Effector CD4-positive, alpha-beta T cell (primary cell): ENCODE results near the gene RIN3.
"Not testable (repeated sequence)": the region's sequence is repeated elsewhere in the genome, so short reads cannot be mapped to it uniquely, and the experiment has no call there.

Source experiments
- DNase-seq: peaks from one replicate; pipeline ENCODE4 v3.0.0-alpha.2; 2020

The RIN3 gene

DNA sequence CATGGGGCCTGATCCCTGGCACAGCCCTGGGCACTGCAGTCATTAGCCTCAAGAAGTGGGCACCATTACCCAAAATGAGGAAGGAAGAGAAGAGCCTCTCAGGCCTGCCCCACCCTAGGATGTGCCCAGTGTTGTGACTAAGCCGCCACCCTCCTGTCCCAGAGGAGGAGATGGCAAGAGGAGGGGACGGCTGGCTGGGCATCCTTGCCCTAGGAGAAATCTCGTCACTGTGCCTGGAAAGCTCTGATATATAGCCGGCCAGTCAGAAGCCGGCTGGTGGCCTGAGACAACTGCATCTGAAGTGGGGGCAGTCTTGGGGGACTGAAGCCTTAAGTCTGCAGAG is 119.7 kb downstream of the RIN3 start:
- no peak for DNase-seq

GRCh38 chr14:92633724-92634123 is 120.1 kb downstream of the RIN3 start:
- no peak for DNase-seq

- no peak for DNase-seq
Measured at GRCh38 chr14:92635031-92635430, 121.5 kb downstream of the RIN3 start.

GRCh38 chr14:92635896-92636295 is 122.3 kb downstream of the RIN3 start:
- DNase-seq, result no peak

DNA sequence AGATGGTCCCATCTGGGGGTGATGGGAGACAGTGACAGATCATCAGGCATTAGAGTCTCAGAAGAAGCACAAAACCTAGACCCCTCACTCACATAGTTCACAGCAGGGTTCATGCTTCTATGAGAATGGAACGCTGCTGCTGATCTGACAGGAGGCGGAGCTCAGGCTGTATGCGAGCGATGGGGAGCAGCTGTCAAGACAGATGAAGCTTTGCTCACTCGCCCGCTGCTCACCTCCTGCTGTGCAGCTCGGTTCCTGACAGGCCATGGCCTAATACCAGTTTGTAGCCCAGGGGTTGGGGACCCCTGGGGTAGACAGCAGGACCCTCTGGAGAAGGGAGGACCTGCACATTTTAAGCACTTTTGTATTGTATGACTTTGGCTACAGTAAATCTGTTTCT is 123.6 kb downstream of the RIN3 start:
- DNase-seq, result no peak

DNA sequence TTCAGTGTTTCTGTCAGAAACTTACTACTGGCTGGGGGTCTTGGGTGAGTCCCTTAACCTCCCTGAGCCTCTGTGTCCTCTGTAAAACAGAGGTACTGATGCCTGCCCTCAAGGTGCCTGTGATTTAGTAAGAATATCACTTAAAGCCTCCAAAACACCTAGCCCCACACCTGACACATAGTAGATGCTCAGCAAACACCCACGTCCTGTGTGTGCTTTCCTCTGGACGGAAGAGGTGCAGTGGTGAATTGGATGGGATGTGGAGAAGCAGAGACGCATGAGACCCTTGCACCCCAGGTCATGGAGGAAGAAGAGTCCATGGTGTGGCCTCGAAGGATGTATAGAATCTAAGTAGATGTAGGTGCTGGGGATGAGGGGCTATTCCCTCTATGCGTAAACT is 124.3 kb downstream of the RIN3 start:
- no peak for DNase-seq

- no peak for DNase-seq
Measured at GRCh38 chr14:92638266-92638665, 124.7 kb downstream of the RIN3 start.

GRCh38 chr14:92638904-92639303 is 125.3 kb downstream of the RIN3 start:
- DNase-seq, result no peak

- not testable (repeated sequence) for DNase-seq
Measured at GRCh38 chr14:92639472-92640117, 126.0 kb downstream of the RIN3 start.

- DNase-seq, result no peak
Measured at GRCh38 chr14:92641306-92641705, 127.7 kb downstream of the RIN3 start.

DNA sequence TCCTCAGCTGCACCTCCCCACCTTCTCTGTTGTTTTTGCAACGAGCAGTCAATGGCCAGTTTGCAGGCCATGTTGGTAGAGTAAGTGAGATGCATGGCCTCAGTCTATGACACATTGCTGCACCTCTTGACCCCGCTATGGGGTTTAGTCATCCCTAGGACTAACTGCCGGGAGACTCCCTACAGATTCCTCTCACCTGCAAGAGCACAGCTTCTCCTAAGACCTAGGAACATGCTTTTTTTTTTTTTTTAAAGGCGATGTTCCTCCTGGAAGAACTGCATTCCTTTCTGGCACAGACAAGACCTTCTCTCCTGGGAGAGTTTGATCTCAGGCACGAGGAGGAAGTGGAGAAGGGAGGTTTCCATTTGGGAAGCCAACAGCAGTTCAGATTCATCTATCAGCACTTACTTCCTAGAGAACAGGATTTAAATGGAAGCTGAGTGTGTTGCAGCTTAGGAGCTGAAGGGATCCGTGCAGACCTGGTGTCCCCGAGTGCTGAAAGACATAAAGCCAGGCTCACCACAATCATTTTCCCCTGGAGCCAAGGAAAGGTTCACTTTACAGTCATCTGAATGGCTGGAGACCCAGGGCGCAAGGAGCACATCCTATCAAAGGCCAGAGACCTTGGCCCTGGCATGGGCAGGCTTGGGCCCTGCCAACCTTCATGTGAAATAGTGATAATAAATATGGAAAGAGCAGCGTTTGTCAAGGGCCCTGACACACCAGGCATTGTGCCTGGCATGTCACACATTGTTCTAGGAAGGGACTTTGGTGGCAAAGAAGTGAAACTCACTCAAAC is 130.8 kb downstream of the RIN3 start:
- DNase-seq, result no peak

DNA sequence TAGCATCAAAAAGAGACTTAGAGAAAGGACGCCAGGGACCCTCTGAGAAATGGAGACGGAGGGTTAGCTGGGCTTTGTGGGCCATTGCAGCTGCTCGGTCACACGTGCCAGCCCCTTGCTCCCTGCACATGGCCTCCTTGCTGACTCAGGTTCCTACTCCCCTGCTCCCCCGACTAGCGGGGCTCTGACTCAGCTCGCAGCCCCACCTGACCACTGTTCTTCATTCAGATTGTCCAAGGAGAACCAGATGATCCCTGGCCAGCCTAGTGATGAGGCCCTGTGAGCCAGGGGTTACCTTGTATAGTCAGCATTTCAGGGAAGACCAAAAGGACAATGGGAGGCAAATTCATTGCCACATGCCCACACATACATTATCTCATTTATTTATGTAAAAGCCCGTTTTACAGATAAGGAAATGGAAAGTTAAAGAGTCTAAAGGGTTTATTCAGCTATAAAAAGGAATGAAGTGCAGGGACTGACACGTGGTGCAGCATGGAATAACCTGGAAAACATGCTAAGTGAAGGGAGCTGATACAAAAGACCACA is 131.5 kb downstream of the RIN3 start:
- DNase-seq, result no peak

- no peak for DNase-seq
Measured at GRCh38 chr14:92645841-92646478, 132.4 kb downstream of the RIN3 start.

DNA sequence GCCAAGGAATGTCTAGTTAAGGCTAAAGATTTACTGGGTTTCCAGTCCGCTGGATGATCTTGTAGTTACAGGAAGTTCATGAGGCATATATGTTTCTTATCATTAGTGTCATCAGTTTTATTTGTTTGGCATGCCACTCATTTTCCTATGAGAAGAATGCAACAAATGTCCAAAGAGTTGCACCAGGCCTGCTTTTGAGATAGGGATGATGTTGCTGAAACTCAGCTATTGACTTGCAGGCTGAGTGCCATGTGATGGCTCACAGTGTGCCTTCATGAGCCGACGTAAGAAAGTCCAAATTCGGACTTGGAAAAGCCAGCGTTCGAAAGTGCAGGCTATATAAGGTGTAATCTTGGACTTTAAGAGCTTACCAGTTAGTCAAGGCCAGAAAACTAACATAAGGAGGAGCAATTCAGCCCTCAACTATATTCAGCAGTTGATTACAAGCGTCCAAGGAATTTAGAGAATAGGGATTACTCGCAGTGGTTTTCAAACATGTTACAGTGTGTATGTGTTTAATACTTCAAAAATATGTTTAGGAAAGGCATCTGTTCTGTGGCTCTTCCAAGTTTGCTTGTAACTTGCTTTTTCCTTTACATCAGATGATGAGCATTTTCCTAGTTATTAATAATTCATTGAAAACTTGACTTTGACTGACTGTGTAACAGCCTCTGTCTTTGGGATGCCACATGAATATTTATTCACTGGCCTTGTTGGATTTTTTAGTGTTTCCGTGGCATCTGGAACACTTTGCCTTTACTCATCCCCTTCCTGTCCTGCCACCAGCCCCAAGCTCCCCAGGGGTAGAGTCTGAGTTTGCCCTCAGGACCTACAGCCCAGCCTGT is 133.6 kb downstream of the RIN3 start:
- DNase-seq, result no peak

GRCh38 chr14:92647797-92648279 is 134.3 kb downstream of the RIN3 start:
- no peak for DNase-seq

DNA sequence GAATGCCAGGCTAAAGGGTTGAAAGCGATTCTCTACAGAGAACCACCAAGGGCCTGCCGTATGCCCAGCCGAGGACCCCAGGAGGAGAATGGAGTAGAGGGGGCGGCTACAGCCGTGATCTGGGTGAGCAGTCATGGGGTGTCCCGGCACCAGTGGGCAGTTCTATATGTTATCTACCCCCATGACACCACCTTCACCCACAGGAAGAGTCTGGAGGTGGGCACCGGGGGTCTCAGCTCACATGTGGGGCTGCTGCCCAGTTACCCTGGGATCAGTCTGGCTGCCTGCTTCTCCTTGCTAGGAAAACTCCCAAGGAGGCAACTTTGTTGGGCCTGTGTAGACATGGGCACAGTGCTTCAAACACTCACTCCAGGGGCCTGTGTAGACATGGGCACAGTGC is 135.5 kb downstream of the RIN3 start:
- DNase-seq, result no peak

DNA sequence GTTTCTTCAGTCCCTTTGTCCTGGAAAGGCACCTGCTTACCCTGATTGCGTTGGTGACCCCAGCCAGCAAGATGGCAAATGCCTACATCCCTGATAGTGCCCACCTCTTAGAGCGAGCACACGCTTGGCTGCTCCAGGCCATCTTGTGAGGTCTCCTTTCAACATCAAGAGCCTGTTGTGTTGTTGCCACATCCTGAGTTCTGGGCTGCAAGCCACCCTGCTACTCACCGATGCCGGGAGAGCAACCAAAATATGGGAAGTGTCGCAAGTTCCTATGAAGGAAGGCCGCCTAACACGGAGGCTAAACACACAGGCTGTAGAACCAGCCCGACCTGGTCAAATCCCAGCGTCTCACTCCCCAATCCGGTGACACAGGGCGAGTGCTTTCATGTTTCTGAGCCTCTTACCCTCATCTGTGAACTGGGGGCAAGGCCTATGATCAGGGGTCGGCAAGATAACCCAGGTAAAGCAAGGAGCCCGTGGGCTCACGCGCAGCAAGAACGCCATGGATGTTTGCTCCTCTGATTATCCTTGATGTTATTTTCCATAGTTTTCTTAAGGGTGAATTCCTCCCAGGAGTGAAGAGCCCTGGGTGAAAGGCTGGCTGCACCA is 136.5 kb downstream of the RIN3 start:
- no peak for DNase-seq

DNA sequence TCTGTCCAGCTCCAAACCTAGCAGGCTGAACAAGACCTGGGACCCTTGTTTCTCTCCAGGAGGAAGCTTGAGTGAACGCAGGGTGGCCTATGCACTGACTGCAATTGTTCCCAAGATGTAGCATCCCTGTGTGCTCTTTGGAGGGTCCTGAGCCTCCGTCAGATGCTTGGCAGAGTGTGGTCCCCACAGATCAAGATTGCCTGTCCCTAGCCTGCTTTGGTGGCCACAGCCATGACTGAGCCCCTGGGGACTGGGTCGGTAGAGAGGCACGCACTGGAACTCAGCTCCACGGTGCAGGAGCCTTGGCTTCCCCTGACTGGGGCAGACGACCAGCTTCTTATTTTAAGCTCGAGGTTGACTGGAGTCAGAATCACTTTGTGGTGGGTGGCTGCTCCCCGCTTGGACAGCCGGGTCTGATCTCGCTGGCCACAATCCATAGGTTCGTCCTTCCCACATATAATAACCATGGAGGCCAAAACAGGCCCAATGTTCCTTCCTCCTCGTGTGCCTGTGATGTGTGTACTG is 137.1 kb downstream of the RIN3 start:
- DNase-seq, result no peak

- DNase-seq, result peak; percentile 73
Measured at GRCh38 chr14:92651106-92651757, 137.7 kb downstream of the RIN3 start.

DNA sequence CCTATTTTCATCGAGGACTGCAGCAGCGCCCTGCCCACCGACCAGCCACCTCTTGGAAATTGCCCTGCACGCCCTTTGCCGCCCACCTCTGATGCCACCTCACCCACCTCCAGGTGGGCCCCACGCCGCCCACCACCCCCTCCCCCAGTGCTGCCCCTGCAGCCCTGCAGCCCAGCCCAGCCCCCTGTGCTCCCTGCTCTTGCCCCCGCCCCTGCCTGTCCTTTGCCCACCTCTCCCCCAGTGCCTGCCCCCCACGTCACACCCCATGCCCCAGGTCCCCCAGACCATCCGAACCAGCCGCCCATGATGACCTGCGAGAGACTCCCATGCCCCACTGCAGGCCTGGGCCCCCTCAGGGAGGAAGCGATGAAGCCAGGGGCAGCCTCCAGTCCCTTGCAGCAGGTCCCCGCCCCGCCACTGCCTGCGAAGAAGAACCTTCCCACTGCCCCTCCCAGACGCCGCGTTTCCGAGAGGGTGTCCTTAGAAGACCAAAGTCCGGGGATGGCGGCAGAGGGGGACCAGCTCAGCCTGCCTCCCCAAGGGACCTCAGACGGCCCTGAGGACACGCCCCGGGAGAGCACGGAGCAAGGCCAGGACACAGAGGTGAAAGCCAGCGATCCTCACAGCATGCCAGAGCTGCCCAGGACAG is 138.3 kb downstream of the RIN3 start:
- peak; percentile 13 for DNase-seq
